GM21515 (cell line): Measurements from ENCODE around the gene SH3BP1.
"Not testable (repeated sequence)": the region's sequence is repeated elsewhere in the genome, so short reads cannot be mapped to it uniquely, and the experiment has no call there.

Experiments
- ATAC-seq: cut with Tn5 transposase; IDR thresholded peaks from one replicate; pipeline ENCODE4 v1.9.1; 2021; ENCODE audit not compliant: unreplicated experiment

SH3BP1 gene

GRCh38 chr22:37676736-37677492 is 37.4 kb downstream of the SH3BP1 start:
- peak; percentile 32 for ATAC-seq

GRCh38 chr22:37677493-37677974 is 38.1 kb downstream of the SH3BP1 start:
- ATAC-seq = no peak

GRCh38 chr22:37678372-37678771 is 38.9 kb downstream of the SH3BP1 start:
- no peak for ATAC-seq

GRCh38 chr22:37679670-37680069 is 40.2 kb downstream of the SH3BP1 start:
- ATAC-seq = no peak

- ATAC-seq = no peak
These were observed 40.9 kb downstream of the SH3BP1 start for GRCh38 chr22:37680191-37680851.

- no peak for ATAC-seq
These were observed 41.5 kb downstream of the SH3BP1 start for GRCh38 chr22:37681001-37681424.

- no peak for ATAC-seq
These were observed 42.1 kb downstream of the SH3BP1 start for GRCh38 chr22:37681556-37682049.

- ATAC-seq = no peak
These were observed 45.5 kb downstream of the SH3BP1 start for GRCh38 chr22:37684803-37685615.

- ATAC-seq = peak; percentile 62
These were observed 46.8 kb downstream of the SH3BP1 start, which contains the start of gene NOL12 for GRCh38 chr22:37686002-37686982. Gene NOL12, plus strand, starts transcription at chr22:37686343. Its CDS starts 50 bp downstream, at chr22:37686393.

GRCh38 chr22:37690407-37690806 is 50.9 kb downstream of the SH3BP1 start:
- no peak for ATAC-seq

GRCh38 chr22:37690901-37691504 is 51.5 kb downstream of the SH3BP1 start:
- no peak for ATAC-seq

- ATAC-seq = no peak
These were observed 53.3 kb downstream of the SH3BP1 start for GRCh38 chr22:37692627-37693285.

- ATAC-seq = not testable (repeated sequence)
These were observed 54.7 kb downstream of the SH3BP1 start for GRCh38 chr22:37694131-37694530.

GRCh38 chr22:37696260-37696656 is 56.8 kb downstream of the SH3BP1 start:
- not testable (repeated sequence) for ATAC-seq

GRCh38 chr22:37696657-37697537 is 57.4 kb downstream of the SH3BP1 start, which contains the start of gene TRIOBP:
Gene TRIOBP, plus strand, starts transcription at chr22:37697048. Its CDS starts 4,318 bp downstream, at chr22:37701366.
- peak; percentile 83 for ATAC-seq

GRCh38 chr22:37697538-37697835 is 58.0 kb downstream of the SH3BP1 start:
- no peak for ATAC-seq

GRCh38 chr22:37701141-37701786 is 61.8 kb downstream of the SH3BP1 start:
- ATAC-seq = no peak

- ATAC-seq = no peak
These were observed 64.4 kb downstream of the SH3BP1 start for GRCh38 chr22:37703906-37704305.
